ENCODE results near the gene CXXC5. TPM values are rescaled to one million over a fixed set of nuclear protein-coding genes. Genes with fewer than 3 reads are reported as not detected.

The CXXC5 gene
- total RNA-seq, 1 donor from 2014 or later = 17.2 TPM

GRCh38 chr5:139709582-139710318 lies 61.6 kb downstream of the CXXC5 start:
- Mint-ChIP-seq H3K36me3 (no peaks in the 10 kb centered on the region), H3K27me3 (ENCODE audit: insufficient read depth, low read depth) (peaks cover 11% of the 10 kb centered on the region), H3K4me1 (peaks cover 54% of the 10 kb centered on the region), H3K4me3 (peak overlapping the region; percentile 86), H3K27ac (peak overlapping the region; percentile 82), H3K9me3 (no peaks in the 10 kb centered on the region)
- H3K36me3 ChIP-seq = no peaks in the 10 kb centered on the region
- H3K4me2 ChIP-seq = peak overlapping the region; percentile 87
- no peak for DNase-seq (ENCODE audit: low spot score)
- H3K27ac ChIP-seq = no peak overlapping the region
- no peaks in the 10 kb centered on the region for H4K20me1 ChIP-seq (ENCODE audit: low read depth)
- H3K9ac ChIP-seq = no peak overlapping the region
- peaks cover 71% of the 10 kb centered on the region for H3F3A ChIP-seq (ENCODE audit: low read depth)
- H2AFZ ChIP-seq (replicated peaks) = no peak overlapping the region
- TF ChIP-seq EZH2phosphoT487 (IDR thresholded peaks at IDR 0.05) (peak; percentile 43), EZH2 (IDR thresholded peaks at IDR 0.05) (no peak)
- TF ChIP-seq, protein P1, sequence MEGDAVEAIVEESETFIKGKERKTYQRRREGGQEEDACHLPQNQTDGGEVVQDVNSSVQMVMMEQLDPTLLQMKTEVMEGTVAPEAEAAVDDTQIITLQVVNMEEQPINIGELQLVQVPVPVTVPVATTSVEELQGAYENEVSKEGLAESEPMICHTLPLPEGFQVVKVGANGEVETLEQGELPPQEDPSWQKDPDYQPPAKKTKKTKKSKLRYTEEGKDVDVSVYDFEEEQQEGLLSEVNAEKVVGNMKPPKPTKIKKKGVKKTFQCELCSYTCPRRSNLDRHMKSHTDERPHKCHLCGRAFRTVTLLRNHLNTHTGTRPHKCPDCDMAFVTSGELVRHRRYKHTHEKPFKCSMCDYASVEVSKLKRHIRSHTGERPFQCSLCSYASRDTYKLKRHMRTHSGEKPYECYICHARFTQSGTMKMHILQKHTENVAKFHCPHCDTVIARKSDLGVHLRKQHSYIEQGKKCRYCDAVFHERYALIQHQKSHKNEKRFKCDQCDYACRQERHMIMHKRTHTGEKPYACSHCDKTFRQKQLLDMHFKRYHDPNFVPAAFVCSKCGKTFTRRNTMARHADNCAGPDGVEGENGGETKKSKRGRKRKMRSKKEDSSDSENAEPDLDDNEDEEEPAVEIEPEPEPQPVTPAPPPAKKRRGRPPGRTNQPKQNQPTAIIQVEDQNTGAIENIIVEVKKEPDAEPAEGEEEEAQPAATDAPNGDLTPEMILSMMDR (IDR thresholded peaks at IDR 0.05) = no peak
- peaks cover 43% of the 10 kb centered on the region for H3K4me1 ChIP-seq
- no peaks in the 10 kb centered on the region for H3K9me3 ChIP-seq (ENCODE audit: low read depth)
- no peaks in the 10 kb centered on the region for H3K79me2 ChIP-seq (ENCODE audit: low read depth)
- H3K27me3 ChIP-seq = peaks cover 31% of the 10 kb centered on the region
- H3K4me3 ChIP-seq = peak overlapping the region; percentile 59

GRCh38 chr5:139710319-139711066 lies 62.3 kb downstream of the CXXC5 start:
- peak overlapping the region; percentile 86 for H3K4me3 Mint-ChIP-seq
- peak overlapping the region; percentile 59 for H3K4me3 ChIP-seq
- no peaks in the 10 kb centered on the region for H3K36me3 ChIP-seq
- peaks cover 13% of the 10 kb centered on the region for H3K27me3 Mint-ChIP-seq (ENCODE audit: insufficient read depth, low read depth)
- no peaks in the 10 kb centered on the region for H4K20me1 ChIP-seq (ENCODE audit: low read depth)
- no peaks in the 10 kb centered on the region for H3K9me3 Mint-ChIP-seq
- H3K4me1 Mint-ChIP-seq = peaks cover 49% of the 10 kb centered on the region
- peak; percentile 83 for DNase-seq (ENCODE audit: low spot score)
- H3K4me2 ChIP-seq = peak overlapping the region; percentile 87
- no peaks in the 10 kb centered on the region for H3K9me3 ChIP-seq (ENCODE audit: low read depth)
- peaks cover 71% of the 10 kb centered on the region for H3F3A ChIP-seq (ENCODE audit: low read depth)
- H3K4me1 ChIP-seq = peaks cover 42% of the 10 kb centered on the region
- no peaks in the 10 kb centered on the region for H3K36me3 Mint-ChIP-seq
- peak overlapping the region; percentile 82 for H3K27ac Mint-ChIP-seq
- no peak overlapping the region for H3K27ac ChIP-seq
- peak overlapping the region; percentile 60 for H2AFZ ChIP-seq (replicated peaks)
- no peaks in the 10 kb centered on the region for H3K79me2 ChIP-seq (ENCODE audit: low read depth)
- H3K9ac ChIP-seq = no peak overlapping the region
- H3K27me3 ChIP-seq = peaks cover 31% of the 10 kb centered on the region
- TF ChIP-seq, protein P1 (IDR thresholded peaks at IDR 0.05) = no peak
- no peak for TF ChIP-seq EZH2 (IDR thresholded peaks at IDR 0.05)
- TF ChIP-seq EZH2phosphoT487 (IDR thresholded peaks at IDR 0.05) = no peak

- Histone ChIP-seq H3K27ac (no peak overlapping the region), H3K4me2 (peak overlapping the region; percentile 87), H3K79me2 (ENCODE audit: low read depth) (no peaks in the 10 kb centered on the region), H3K36me3 (no peaks in the 10 kb centered on the region), H3K4me1 (peaks cover 38% of the 10 kb centered on the region), H2AFZ (replicated peaks) (peak overlapping the region; percentile 60), H3F3A (ENCODE audit: low read depth) (peaks cover 67% of the 10 kb centered on the region), H4K20me1 (ENCODE audit: low read depth) (no peaks in the 10 kb centered on the region), H3K9me3 (ENCODE audit: low read depth) (no peaks in the 10 kb centered on the region), H3K27me3 (peaks cover 31% of the 10 kb centered on the region), H3K9ac (no peak overlapping the region), H3K4me3 (peak overlapping the region; percentile 59)
- H3K27ac Mint-ChIP-seq = peak overlapping the region; percentile 79
- no peaks in the 10 kb centered on the region for H3K36me3 Mint-ChIP-seq
- H3K4me1 Mint-ChIP-seq = peaks cover 41% of the 10 kb centered on the region
- DNase-seq (ENCODE audit: low spot score) = peak; percentile 86
- no peaks in the 10 kb centered on the region for H3K9me3 Mint-ChIP-seq
- H3K4me3 Mint-ChIP-seq = peak overlapping the region; percentile 83
- TF ChIP-seq, protein P1 (IDR thresholded peaks at IDR 0.05) = peak; percentile 32
- no peak for TF ChIP-seq EZH2 (IDR thresholded peaks at IDR 0.05)
- peaks cover 18% of the 10 kb centered on the region for H3K27me3 Mint-ChIP-seq (ENCODE audit: insufficient read depth, low read depth)
Observed at GRCh38 chr5:139711067-139711905, 63.1 kb downstream of the CXXC5 start.
